Common myeloid progenitor, CD34-positive (primary cell): ENCODE measurements around the gene CLDN12. TPM values are rescaled to one million over a fixed set of nuclear protein-coding genes. Genes with fewer than 3 reads are reported as not detected.

Experiments used
- CTCF ChIA-PET: fragments of 350-600 bp; sonication (Branson Sonifier 250); formaldehyde crosslinking; loops from one replicate; lab custom pipeline; 2021; ENCODE audit warnings: antibody characterized with exemption; lab: Charles Lee
- POLR2A ChIA-PET: fragments of 350-600 bp; sonication (Branson Sonifier 250); formaldehyde crosslinking; loops from one replicate; lab custom pipeline; 2021; ENCODE audit warnings: antibody characterized with exemption; lab: Charles Lee
- DNase-seq, 3 donors: peaks; one replicate each; pipeline versions ENCODE4 v3.0.0 to v3.0.0-alpha.2; 2013
- H3K27ac ChIP-seq, 2 experiments: 1 replicate in 1 of 2; 2 replicates in 1 of 2; pipeline ENCODE4 v1.7.0; 2013; ENCODE audit warnings: inconsistent platforms in 2 of 2, low read length in 2 of 2, mild to moderate bottlenecking in 2 of 2, low read depth in 1 of 2, moderate library complexity in 1 of 2; ENCODE audit not compliant: severe bottlenecking in 2 of 2, insufficient read depth in 1 of 2, poor library complexity in 1 of 2
- H3K27me3 ChIP-seq, 5 experiments: replicated peaks in 2 of 5; 1 replicate in 3 of 5; 2 replicates in 2 of 5; pipeline versions ENCODE4 v1.6.1 to v1.7.0; 2013; ENCODE audit warnings: low read length in 4 of 5, mild to moderate bottlenecking in 2 of 5, moderate library complexity in 2 of 5, inconsistent platforms in 1 of 5; ENCODE audit not compliant: insufficient read depth in 5 of 5, control insufficient read depth in 4 of 5
- H3K36me3 ChIP-seq, 4 experiments: 1 replicate in 2 of 4; 2 replicates in 2 of 4; pipeline versions ENCODE4 v1.6.1 to v1.7.0; 2013; ENCODE audit warnings: low read length in 3 of 4, control low read depth in 1 of 4, mild to moderate bottlenecking in 1 of 4; ENCODE audit not compliant: control insufficient read depth in 4 of 4, insufficient read depth in 4 of 4
- H3K4me1 ChIP-seq, 4 experiments: 1 replicate in 3 of 4; 2 replicates in 1 of 4; pipeline versions ENCODE4 v1.6.1 to v1.7.1; 2013; ENCODE audit warnings: low read length in 3 of 4, mild to moderate bottlenecking in 3 of 4, control low read depth in 1 of 4, inconsistent platforms in 1 of 4, moderate library complexity in 1 of 4; ENCODE audit not compliant: control insufficient read depth in 4 of 4, insufficient read depth in 4 of 4; ENCODE audit errors: control extremely low read depth in 1 of 4
- H3K4me3 ChIP-seq, 7 experiments: 1 replicate in 4 of 7; 2 replicates in 3 of 7; pipeline versions ENCODE4 v1.5.1 to v1.7.0; 2013; ENCODE audit warnings: mild to moderate bottlenecking in 7 of 7, low read length in 6 of 7, moderate library complexity in 6 of 7, inconsistent platforms in 2 of 7, low read depth in 2 of 7, control low read depth in 1 of 7; ENCODE audit not compliant: insufficient read depth in 4 of 7, control insufficient read depth in 1 of 7; ENCODE audit errors: extremely low read depth in 1 of 7
- H3K9me3 ChIP-seq, 5 experiments: 1 replicate in 4 of 5; 2 replicates in 1 of 5; pipeline versions ENCODE4 v1.6.1 to v1.7.1; 2013; ENCODE audit warnings: low read length in 4 of 5, mild to moderate bottlenecking in 2 of 5, inconsistent platforms in 1 of 5, low read depth in 1 of 5, moderate library complexity in 1 of 5; ENCODE audit not compliant: control insufficient read depth in 4 of 5, insufficient read depth in 2 of 5; ENCODE audit errors: control extremely low read depth in 1 of 5
- WGBS: methylation state at CpG from one replicate; pipeline ENCODE4 v1.1.5; 2013; ENCODE audit not compliant: insufficient coverage; 5-methylcytosine and 5-hydroxymethylcytosine counted together
- polyA plus RNA-seq: library from polyadenylated mRNA; unstranded; fragments of 120-200 nt; gene quantifications from one replicate; pipeline ENCODE4 v1.2.1, GENCODE V29; 2013

Gene CLDN12
- 4.3 TPM for polyA plus RNA-seq

- peaks cover 3 to 15% (median 14%) of the 10 kb centered on the region in 4 experiments for H3K4me1 ChIP-seq
- WGBS, result 0% methylated on average over 26 of the region's 35 CpGs
- peak within 1 kb of the TSS in 1 of 2 experiments; percentile 72 for H3K27ac ChIP-seq
Measured at GRCh38 chr7:90403174-90404113, at the start of gene CLDN12. CLDN12 (plus strand) TSS chr7:90403461; CDS start chr7:90412677, 9,216 bp downstream.

GRCh38 chr7:90383422-90383821 lies 19.8 kb upstream of the CLDN12 start:
- peaks cover 20 to 61% (median 40%) of the 10 kb centered on the region in 4 experiments for H3K36me3 ChIP-seq
- no CpG with 5 or more reads among the region's 1 CpG for WGBS
- no peak for DNase-seq
- CTCF ChIA-PET, result interaction anchor here (0.9 kb wide), 1 partner anchor 23 kb away, joined by 3 read pairs; no protein-coding TSS in a partner anchor
- H3K27me3 ChIP-seq, result no peaks in the 10 kb centered on the region
- no peak overlapping the region for H3K4me3 ChIP-seq
- H3K9me3 ChIP-seq, result peaks cover 0 to 8% (median 7%) of the 10 kb centered on the region in 5 experiments
- H3K27ac ChIP-seq, result no peak overlapping the region
- H3K4me1 ChIP-seq, result no peaks in the 10 kb centered on the region
- POLR2A ChIA-PET, result no interaction called here

More at GRCh38 chr7:90403174-90404113, at the start of gene CLDN12:
- no peaks in the 10 kb centered on the region for H3K27me3 ChIP-seq
- H3K4me3 ChIP-seq, result peak within 1 kb of the TSS; percentile 56 to 99 (median 87)
- ChIA-PET CTCF (interaction anchor here (0.5 to 1.0 kb wide), 4 partner anchors 13 to 57 kb away, joined by 3 to 4 read pairs (median 3); no protein-coding TSS in a partner anchor), POLR2A (interaction anchor here (1.1 kb wide), 1 partner anchor 57 kb away, joined by 4 read pairs; the partner anchor contains the start of gene GTPBP10)
- H3K36me3 ChIP-seq, result peaks cover 0 to 11% (median 0%) of the 10 kb centered on the region in 4 experiments
- H3K9me3 ChIP-seq, result peaks cover 0 to 3% (median 1%) of the 10 kb centered on the region in 5 experiments
- peak; percentile 96 to 99 (median 98) for DNase-seq

GRCh38 chr7:90383861-90384260 lies 19.4 kb upstream of the CLDN12 start:
- peaks cover 20 to 57% (median 37%) of the 10 kb centered on the region in 4 experiments for H3K36me3 ChIP-seq
- POLR2A ChIA-PET, result no interaction called here
- H3K27ac ChIP-seq, result no peak overlapping the region
- H3K4me3 ChIP-seq, result no peak overlapping the region
- H3K27me3 ChIP-seq, result no peaks in the 10 kb centered on the region
- WGBS, result 100% methylated on average over 2 of the region's 3 CpGs
- CTCF ChIA-PET, result interaction anchor here (0.9 kb wide), 1 partner anchor 22 kb away, joined by 3 read pairs; no protein-coding TSS in a partner anchor
- no peaks in the 10 kb centered on the region for H3K4me1 ChIP-seq
- no peak for DNase-seq
- peaks cover 0 to 8% (median 7%) of the 10 kb centered on the region in 5 experiments for H3K9me3 ChIP-seq

- no peaks in the 10 kb centered on the region for H3K4me1 ChIP-seq
- H3K9me3 ChIP-seq, result peaks cover 0 to 8% (median 5%) of the 10 kb centered on the region in 5 experiments
- no peak for DNase-seq
- ChIA-PET POLR2A (no interaction called here), CTCF (no interaction called here)
- no peak overlapping the region for H3K27ac ChIP-seq
- H3K27me3 ChIP-seq, result no peaks in the 10 kb centered on the region
- peaks cover 15 to 52% (median 32%) of the 10 kb centered on the region in 4 experiments for H3K36me3 ChIP-seq
- H3K4me3 ChIP-seq, result no peak overlapping the region
Measured at GRCh38 chr7:90384433-90384832, 18.8 kb upstream of the CLDN12 start.

GRCh38 chr7:90387470-90388240 lies 15.6 kb upstream of the CLDN12 start:
- H3K4me1 ChIP-seq, result no peaks in the 10 kb centered on the region
- DNase-seq, result no peak
- no peak overlapping the region for H3K4me3 ChIP-seq
- ChIA-PET CTCF (interaction anchor here (0.6 kb wide), 1 partner anchor 11 kb away, joined by 3 read pairs; no protein-coding TSS in a partner anchor), POLR2A (no interaction called here)
- peaks cover 4 to 31% (median 13%) of the 10 kb centered on the region in 4 experiments for H3K36me3 ChIP-seq
- no peaks in the 10 kb centered on the region for H3K27me3 ChIP-seq
- H3K27ac ChIP-seq, result no peak overlapping the region
- no peaks in the 10 kb centered on the region for H3K9me3 ChIP-seq
- 100% methylated on average over 1 of the region's 2 CpGs for WGBS

- H3K36me3 ChIP-seq, result peaks cover 0 to 5% (median 2%) of the 10 kb centered on the region in 4 experiments
- ChIA-PET POLR2A (no interaction called here), CTCF (interaction anchor here (0.9 to 1.1 kb wide), 2 partner anchors 16 to 239 kb away, joined by 3 read pairs; no protein-coding TSS in a partner anchor)
- no peaks in the 10 kb centered on the region for H3K27me3 ChIP-seq
- DNase-seq, result no peak
- H3K4me3 ChIP-seq, result no peak overlapping the region
- no peak overlapping the region for H3K27ac ChIP-seq
- H3K4me1 ChIP-seq, result no peaks in the 10 kb centered on the region
- H3K9me3 ChIP-seq, result peaks cover 0 to 3% (median 0%) of the 10 kb centered on the region in 5 experiments
Measured at GRCh38 chr7:90390926-90391325, 12.3 kb upstream of the CLDN12 start.
